Testis (tissue), 3 donors: ENCODE measurements around the gene ZNF362. TPM values are rescaled to one million over a fixed set of nuclear protein-coding genes. Genes with fewer than 3 reads are reported as not detected.
A peak's percentile ranks its signal among the peaks of the same experiment; 100 is the strongest.

Experiments
- DNase-seq: peaks from one replicate; pipeline ENCODE4 v3.0.0-alpha.2; 2019
- H3K27ac ChIP-seq, 2 donors: fragments of 200-600 bp; sonication (generic); one replicate each; pipeline ENCODE4 v1.5.1; 2019
- H3K27me3 ChIP-seq: fragments of 200-600 bp; sonication (generic); one replicate; pipeline ENCODE4 v1.5.1; 2019
- H3K36me3 ChIP-seq: fragments of 200-600 bp; sonication (generic); one replicate; pipeline ENCODE4 v1.5.1; 2017; ENCODE audit warnings: low read depth; ENCODE audit errors: missing control alignments
- H3K4me1 ChIP-seq: fragments of 200-600 bp; sonication (generic); one replicate; pipeline ENCODE4 v1.5.1; 2019
- H3K4me3 ChIP-seq, 2 donors: fragments of 200-600 bp; sonication (generic); one replicate each; pipeline ENCODE4 v1.5.1; 2017 to 2019
- H3K9me3 ChIP-seq: fragments of 200-600 bp; sonication (generic); one replicate; pipeline ENCODE4 v1.5.1; 2017
- POLR2A ChIP-seq: fragments of 450-650 bp; IDR thresholded peaks from one replicate; pipeline ENCODE4 v1.6.1; 2017; ENCODE audit warnings: antibody characterized with exemption, mild to moderate bottlenecking, moderate library complexity
- WGBS, 2 donors: methylation state at CpG; one replicate each; pipeline ENCODE4 v1.1.5; 2018; 5-methylcytosine and 5-hydroxymethylcytosine counted together
- intact Hi-C: fragments of 100-400 bp; cut with DNase I; formaldehyde crosslinking; loops from one replicate; pipeline ENCODE4 v1.15.1; 2023; ENCODE audit warnings: low total_unique reads
- polyA plus RNA-seq: library from polyadenylated mRNA; stranded (reverse); fragments of 350-450 nt; fragmentation: Illumina TruSeq; extraction: RNeasy Lipid Tissue Mini Kit (QIAGEN cat#74804); gene quantifications from one replicate; pipeline ENCODE4 v1.2.3, GENCODE V29; 2014; ENCODE audit warnings: low read depth, low replicate concordance; ENCODE audit not compliant: insufficient read depth
- total RNA-seq, 2 donors: library from RNA; depleted of rRNA; stranded (reverse); fragments of >200 nt; gene quantifications; one replicate each; pipeline ENCODE4 v1.2.3, GENCODE V29; 2016
- TF ChIP-seq, protein P1 (sequence below), 3 experiments: fragments of 450-650 bp in 2 of 3; fragments of 200-600 bp in 1 of 3; sonication (generic) in 1 of 3; IDR thresholded peaks; one replicate each; pipeline ENCODE4 v1.5.1; 2016 to 2019; ENCODE audit warnings: antibody characterized with exemption in 3 of 3, mild to moderate bottlenecking in 2 of 3, moderate library complexity in 1 of 3

The ZNF362 gene
- total and polyA plus RNA-seq, 3 donors from 2014 or later: 16.3 to 28.6 (median 26.6) TPM

DNA sequence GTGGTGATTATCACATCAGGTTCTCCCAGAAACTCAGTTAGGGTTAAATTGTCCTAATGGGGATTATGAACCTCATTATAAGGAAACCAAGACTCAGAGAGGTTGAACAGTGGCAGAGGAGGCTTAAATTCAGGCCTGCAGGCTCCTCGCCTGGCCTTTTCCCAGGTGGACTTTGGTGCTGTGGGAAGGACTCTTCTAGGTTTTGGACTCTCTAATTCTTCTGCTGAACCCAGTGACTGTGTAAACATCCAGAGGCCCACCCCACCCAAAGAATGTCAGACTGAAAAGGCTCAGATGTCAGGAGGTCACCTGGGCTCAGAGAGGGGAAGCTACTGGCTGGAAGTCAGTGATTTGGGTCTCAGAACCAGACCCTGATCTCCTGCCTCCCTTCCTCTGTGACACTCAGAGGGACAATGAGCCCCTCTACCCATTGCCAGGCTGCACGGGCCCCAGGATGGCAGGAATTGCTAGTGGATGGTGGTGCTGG is 2.5 kb downstream of the ZNF362 start:
- intact Hi-C loops: no loop called here
- Histone ChIP-seq H3K4me3 (no peak overlapping the region), H3K36me3 (no peaks in the 10 kb centered on the region), H3K27ac (no peak overlapping the region), H3K9me3 (no peaks in the 10 kb centered on the region), H3K27me3 (no peaks in the 10 kb centered on the region), H3K4me1 (peaks cover 50% of the 10 kb centered on the region)
- TF ChIP-seq POLR2A: no peak
- TF ChIP-seq, protein P1, sequence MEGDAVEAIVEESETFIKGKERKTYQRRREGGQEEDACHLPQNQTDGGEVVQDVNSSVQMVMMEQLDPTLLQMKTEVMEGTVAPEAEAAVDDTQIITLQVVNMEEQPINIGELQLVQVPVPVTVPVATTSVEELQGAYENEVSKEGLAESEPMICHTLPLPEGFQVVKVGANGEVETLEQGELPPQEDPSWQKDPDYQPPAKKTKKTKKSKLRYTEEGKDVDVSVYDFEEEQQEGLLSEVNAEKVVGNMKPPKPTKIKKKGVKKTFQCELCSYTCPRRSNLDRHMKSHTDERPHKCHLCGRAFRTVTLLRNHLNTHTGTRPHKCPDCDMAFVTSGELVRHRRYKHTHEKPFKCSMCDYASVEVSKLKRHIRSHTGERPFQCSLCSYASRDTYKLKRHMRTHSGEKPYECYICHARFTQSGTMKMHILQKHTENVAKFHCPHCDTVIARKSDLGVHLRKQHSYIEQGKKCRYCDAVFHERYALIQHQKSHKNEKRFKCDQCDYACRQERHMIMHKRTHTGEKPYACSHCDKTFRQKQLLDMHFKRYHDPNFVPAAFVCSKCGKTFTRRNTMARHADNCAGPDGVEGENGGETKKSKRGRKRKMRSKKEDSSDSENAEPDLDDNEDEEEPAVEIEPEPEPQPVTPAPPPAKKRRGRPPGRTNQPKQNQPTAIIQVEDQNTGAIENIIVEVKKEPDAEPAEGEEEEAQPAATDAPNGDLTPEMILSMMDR (IDR thresholded peaks at IDR 0.05): no peak
- 78 to 86% methylated on average over 2 of the region's 2 CpGs for WGBS, 2 donors
- DNase-seq: no peak

DNA sequence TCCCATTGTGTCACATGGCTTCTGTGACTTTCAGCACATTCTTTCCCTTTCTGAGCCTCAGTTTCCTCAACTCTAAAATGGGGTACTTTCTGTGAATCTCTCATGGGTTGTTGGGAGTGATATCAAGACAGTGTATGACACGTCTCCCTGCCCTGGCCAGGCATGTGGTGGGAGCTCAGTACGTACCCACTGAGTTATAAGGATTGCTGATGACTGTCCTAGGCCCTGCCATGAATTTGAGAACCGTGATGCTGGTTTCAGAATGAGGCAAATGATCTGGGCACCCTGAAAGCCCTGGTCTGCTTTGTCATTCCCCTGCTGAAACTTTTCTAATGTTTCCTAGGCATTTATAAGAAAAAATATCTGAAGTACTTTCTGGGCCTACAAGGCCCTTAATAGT is 3.6 kb downstream of the ZNF362 start:
- TF ChIP-seq, protein P1 (IDR thresholded peaks at IDR 0.05): no peak
- no peak for TF ChIP-seq POLR2A
- Histone ChIP-seq H3K4me3 (no peak overlapping the region), H3K27ac (no peak overlapping the region)

DNA sequence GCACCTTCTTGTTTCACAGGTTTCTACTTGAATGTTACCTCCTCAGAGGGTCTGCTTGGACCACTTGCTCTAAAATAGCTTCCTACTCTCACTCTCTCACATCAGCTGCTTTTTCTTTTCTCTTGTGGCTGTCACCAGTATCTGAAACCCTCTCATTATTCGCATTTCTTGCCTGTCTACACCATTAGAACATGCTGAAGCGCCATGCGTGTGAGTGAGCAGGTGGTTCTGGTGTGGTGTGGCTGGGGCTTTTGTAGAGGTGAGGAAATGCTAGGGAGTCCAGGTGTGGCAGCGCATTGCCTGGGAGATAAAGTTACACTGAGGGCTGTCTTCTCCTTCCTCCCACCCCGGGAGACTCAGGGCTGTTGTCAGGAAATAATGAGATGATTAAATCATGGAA is 4.1 kb downstream of the ZNF362 start:
- no peak overlapping the region for H3K27ac ChIP-seq
- intact Hi-C loops: no loop called here
- TF ChIP-seq, protein P1 (IDR thresholded peaks at IDR 0.05): no peak
- no peak for TF ChIP-seq POLR2A
- H3K4me1 ChIP-seq: peaks cover 52% of the 10 kb centered on the region
- H3K4me3 ChIP-seq: no peak overlapping the region
- no peaks in the 10 kb centered on the region for H3K27me3 ChIP-seq
- WGBS, 2 donors: 68 to 79% methylated on average over 5 of the region's 5 CpGs
- H3K36me3 ChIP-seq: no peaks in the 10 kb centered on the region
- H3K9me3 ChIP-seq: no peaks in the 10 kb centered on the region
- no peak for DNase-seq

More for the DNA sequence above, 3.6 kb downstream of the ZNF362 start:
- Histone ChIP-seq H3K4me1 (peaks cover 57% of the 10 kb centered on the region), H3K27me3 (no peaks in the 10 kb centered on the region), H3K9me3 (no peaks in the 10 kb centered on the region), H3K36me3 (no peaks in the 10 kb centered on the region)
- 75 to 82% methylated on average over 3 of the region's 3 CpGs for WGBS, 2 donors
- DNase-seq: no peak
- intact Hi-C loops: no loop called here

DNA sequence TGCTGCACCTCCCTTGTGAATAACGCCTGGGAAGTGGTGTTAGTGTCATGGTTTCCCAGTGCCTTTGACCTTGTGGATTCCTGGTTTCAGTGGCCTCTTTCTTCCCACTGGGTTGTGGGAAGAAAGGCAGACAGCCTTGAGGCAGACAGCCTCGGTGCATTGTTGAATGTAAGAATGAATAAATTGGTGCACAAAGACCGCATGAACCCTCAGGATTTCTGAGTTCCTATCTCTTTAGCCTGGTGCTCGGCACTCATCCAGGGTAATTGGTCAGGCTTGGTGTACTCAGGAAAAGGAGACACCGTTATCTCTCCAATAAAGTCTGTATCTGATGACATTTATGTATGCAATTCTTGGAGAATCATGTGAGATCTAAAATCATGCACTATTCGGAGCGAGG is 5.1 kb downstream of the ZNF362 start:
- peak overlapping the region in 1 of 2 donors; percentile 15 for H3K27ac ChIP-seq
- TF ChIP-seq POLR2A: no peak
- TF ChIP-seq, protein P1 (IDR thresholded peaks at IDR 0.05): no peak
- H3K27me3 ChIP-seq: no peaks in the 10 kb centered on the region
- intact Hi-C loops: no loop called here
- H3K4me1 ChIP-seq: peaks cover 51% of the 10 kb centered on the region
- 16 to 54% methylated on average over 7 of the region's 7 CpGs for WGBS, 2 donors
- H3K4me3 ChIP-seq: no peak overlapping the region
- no peak for DNase-seq
- no peaks in the 10 kb centered on the region for H3K36me3 ChIP-seq
- H3K9me3 ChIP-seq: no peaks in the 10 kb centered on the region

DNA sequence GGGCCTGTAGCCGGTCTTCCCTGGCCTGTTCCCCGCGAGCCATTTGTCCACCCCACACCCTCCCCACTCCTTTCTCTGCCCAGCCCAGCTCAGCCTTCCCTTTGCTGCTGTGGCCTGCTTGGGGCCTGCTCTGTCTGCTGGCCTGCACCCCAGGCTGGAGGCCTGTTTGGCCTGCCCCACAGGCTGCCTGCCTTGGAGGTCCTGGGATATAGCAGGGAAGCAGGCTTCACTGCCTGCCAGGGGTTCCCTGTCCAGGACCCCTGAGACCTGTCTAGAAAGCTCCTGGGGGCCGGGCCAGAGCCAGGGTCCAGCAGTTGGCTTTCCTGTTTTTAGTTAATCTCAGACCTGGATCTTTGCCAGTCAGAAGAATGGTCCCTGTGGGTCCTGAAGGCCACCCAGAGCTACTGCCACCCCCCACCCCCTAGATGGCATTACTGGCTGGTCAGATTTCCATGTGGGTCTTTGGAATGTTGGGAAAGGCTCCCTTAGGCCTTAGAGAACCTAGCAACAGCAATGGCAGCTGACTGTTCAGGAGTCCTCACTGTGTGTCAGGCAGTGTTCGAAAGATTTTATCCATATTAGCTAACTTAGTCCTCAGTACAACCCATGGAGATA is 7.7 kb downstream of the ZNF362 start:
- H3K4me1 ChIP-seq: peaks cover 38% of the 10 kb centered on the region

More for the DNA sequence above, 7.7 kb downstream of the ZNF362 start:
- no peaks in the 10 kb centered on the region for H3K9me3 ChIP-seq
- no peaks in the 10 kb centered on the region for H3K36me3 ChIP-seq
- TF ChIP-seq, protein P1 (IDR thresholded peaks at IDR 0.05): no peak
- TF ChIP-seq POLR2A: no peak
- intact Hi-C loops: no loop called here
- no peak overlapping the region for H3K27ac ChIP-seq
- no peak for DNase-seq
- 54 to 83% methylated on average over 4 to 5 of the region's 5 CpGs for WGBS, 2 donors
- H3K4me3 ChIP-seq: no peak overlapping the region
- no peaks in the 10 kb centered on the region for H3K27me3 ChIP-seq
